AG09309 (cell line): ENCODE results near the gene RELN.

Experiments
- DNase-seq: peaks from one replicate; pipeline ENCODE4 v3.0.0-alpha.2; 2010; ENCODE audit warnings: low read depth
- H3K4me3 ChIP-seq: 2 replicates; pipeline ENCODE4 v1.5.1; 2011; ENCODE audit warnings: mild to moderate bottlenecking, low read depth, low read length, moderate library complexity; ENCODE audit not compliant: control insufficient read depth
- CTCF ChIP-seq: IDR thresholded peaks from 2 replicates; pipeline ENCODE4 v1.5.1; 2011; ENCODE audit warnings: mild to moderate bottlenecking, low read depth, low read length, inconsistent platforms; ENCODE audit not compliant: insufficient read depth, control insufficient read depth; ENCODE audit errors: missing control alignments

Gene RELN

DNA sequence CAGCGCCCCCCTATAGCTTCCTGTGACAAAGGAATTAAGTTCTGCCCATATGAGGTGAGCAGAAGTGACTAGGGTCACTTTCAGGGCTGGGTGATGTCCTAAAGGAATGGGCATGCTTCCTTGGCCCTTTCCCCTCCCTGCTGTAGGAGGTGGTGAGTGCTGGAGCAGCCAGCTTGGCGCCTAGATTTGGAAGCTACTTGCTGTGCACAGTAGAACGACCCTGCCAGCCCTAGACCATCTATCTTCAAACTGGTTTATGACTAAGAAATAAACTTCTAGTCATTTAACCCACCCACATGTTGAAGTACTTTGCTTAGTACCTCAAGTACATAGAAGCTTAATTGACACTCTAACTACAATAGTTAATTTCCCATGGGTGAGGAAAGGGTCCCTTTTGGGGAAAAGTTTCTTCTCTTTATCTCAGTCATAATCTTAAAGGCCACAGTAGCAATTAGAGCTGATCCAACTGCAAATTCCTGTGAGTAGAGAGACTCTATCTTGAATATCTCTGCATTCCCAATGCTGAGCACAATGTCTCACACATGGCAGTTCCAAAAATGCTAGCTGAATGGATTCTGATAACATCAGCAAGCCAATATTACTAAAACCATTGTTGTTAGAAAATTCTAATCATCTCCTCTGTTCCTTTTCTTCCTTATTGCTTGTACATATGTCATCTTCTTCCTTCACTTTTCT is 227.2 kb downstream of the RELN start:
- no peak overlapping the region for H3K4me3 ChIP-seq
- DNase-seq = no peak
- TF ChIP-seq CTCF = no peak

GRCh38 chr7:103752995-103753394 is 236.5 kb downstream of the RELN start:
- no peak overlapping the region for H3K4me3 ChIP-seq
- peak; percentile 10 for TF ChIP-seq CTCF
- no peak for DNase-seq

DNA sequence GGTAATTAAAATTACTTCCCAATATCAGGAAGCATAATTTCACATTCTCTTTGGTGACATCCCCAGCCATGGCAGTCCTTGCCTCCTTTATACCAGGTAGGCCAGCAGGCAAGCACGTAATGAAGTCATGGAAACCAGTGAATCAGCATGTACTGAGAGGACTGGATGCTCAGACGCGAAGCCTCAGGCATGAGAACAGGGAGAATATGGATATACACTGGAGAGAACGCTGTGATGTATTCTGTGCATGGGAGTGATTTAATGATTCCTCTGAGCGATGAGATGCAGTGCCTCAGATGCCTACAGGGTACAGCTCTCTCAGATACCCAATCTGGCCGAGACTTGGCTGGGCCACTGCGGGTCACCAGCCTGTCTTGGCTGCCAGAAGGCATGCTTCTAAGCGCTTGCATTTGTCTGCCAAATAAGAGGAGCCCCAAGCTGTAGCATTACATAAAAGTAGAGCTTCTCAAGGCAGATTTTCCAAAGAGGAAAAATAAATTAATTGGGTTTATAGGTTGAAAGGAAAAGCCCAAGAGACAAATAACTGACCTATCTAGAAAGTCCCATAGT is 238.1 kb downstream of the RELN start:
- TF ChIP-seq CTCF = no peak
- no peak overlapping the region for H3K4me3 ChIP-seq
- DNase-seq = no peak

DNA sequence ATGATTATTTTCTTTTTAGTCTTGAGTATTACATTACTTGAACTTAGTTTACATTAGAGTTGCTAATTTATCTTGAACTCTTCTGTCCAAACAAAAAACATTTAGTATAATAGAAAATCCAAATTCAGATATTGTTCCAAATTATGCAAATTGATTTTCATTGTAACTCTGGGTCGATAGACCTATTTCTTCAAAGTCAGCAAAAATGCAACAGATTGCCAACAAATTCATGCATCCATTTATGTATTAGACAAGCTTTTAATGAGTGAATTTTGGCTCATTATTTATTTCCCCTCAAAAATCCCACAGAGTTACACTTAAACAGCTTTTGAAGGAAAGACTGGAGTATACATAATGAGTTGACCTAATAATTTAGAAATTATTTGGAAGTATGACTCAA is 240.8 kb downstream of the RELN start:
- H3K4me3 ChIP-seq = no peak overlapping the region
- DNase-seq = no peak
- no peak for TF ChIP-seq CTCF

DNA sequence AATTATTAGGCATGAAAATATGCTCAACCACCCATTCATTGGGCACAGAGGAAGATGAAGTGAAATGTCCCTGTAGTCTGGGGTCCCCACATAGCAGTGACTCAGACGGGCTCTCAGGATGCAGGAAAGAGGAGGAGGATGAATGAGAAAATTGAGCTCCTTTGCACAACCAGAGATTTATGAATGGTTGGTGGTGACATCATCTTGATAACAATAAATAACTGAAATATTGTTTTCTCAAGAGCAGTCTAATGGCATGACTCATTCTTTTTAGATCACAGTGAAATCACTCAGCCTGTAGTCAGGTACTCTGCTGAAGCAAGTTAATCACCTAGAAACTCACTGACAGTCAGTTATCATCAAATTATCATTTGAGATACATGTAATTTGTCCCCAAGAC is 254.1 kb downstream of the RELN start:
- no peak for DNase-seq
- TF ChIP-seq CTCF = no peak
- no peak overlapping the region for H3K4me3 ChIP-seq

DNA sequence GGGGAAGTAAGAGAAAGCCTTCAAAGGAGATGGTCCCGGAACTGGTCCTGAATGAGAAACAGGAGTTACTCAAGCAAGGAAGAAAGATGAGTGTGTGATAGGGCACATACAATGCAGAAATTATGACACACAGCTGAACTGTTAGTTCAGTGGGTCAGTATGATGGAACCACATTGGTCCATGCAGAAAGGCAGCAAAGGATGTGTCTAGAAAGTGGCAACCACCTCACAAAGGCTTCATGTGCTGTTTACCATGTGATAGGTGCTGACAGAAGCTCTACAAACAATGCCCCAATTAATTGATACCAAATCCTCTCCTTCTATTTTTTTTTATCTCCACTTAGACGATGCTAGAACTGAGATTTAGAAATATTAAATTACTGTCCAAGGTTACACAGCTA is 258.3 kb downstream of the RELN start:
- no peak for DNase-seq
- no peak for TF ChIP-seq CTCF
- H3K4me3 ChIP-seq = no peak overlapping the region
